ENCODE measurements around the gene CRB1.

GRCh38 chr1:197285526-197286205 is 17.6 kb downstream of the CRB1 start:
- no peak for TF ChIP-seq ZNF670 (tag by site-specific recombination; IDR thresholded peaks at IDR 0.05; ENCODE audit: low read depth)
- TF ChIP-seq BCL11A (tag by site-specific recombination; IDR thresholded peaks at IDR 0.05; ENCODE audit: low read depth) = no peak
- TF ChIP-seq MZF1 (tag by site-specific recombination; IDR thresholded peaks at IDR 0.05; ENCODE audit: borderline replicate concordance) = no peak
- TF ChIP-seq, protein P1, sequence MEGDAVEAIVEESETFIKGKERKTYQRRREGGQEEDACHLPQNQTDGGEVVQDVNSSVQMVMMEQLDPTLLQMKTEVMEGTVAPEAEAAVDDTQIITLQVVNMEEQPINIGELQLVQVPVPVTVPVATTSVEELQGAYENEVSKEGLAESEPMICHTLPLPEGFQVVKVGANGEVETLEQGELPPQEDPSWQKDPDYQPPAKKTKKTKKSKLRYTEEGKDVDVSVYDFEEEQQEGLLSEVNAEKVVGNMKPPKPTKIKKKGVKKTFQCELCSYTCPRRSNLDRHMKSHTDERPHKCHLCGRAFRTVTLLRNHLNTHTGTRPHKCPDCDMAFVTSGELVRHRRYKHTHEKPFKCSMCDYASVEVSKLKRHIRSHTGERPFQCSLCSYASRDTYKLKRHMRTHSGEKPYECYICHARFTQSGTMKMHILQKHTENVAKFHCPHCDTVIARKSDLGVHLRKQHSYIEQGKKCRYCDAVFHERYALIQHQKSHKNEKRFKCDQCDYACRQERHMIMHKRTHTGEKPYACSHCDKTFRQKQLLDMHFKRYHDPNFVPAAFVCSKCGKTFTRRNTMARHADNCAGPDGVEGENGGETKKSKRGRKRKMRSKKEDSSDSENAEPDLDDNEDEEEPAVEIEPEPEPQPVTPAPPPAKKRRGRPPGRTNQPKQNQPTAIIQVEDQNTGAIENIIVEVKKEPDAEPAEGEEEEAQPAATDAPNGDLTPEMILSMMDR (tag by site-specific recombination; IDR thresholded peaks at IDR 0.05) = no peak
- TF ChIP-seq, protein P2, sequence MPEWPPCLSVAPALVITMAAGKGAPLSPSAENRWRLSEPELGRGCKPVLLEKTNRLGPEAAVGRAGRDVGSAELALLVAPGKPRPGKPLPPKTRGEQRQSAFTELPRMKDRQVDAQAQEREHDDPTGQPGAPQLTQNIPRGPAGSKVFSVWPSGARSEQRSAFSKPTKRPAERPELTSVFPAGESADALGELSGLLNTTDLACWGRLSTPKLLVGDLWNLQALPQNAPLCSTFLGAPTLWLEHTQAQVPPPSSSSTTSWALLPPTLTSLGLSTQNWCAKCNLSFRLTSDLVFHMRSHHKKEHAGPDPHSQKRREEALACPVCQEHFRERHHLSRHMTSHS (tag by site-specific recombination; IDR thresholded peaks at IDR 0.05) = no peak
- TF ChIP-seq ZNF580 (tag by site-specific recombination; IDR thresholded peaks at IDR 0.05) = no peak
